Activated T-cell treated with anti-CD3 and anti-CD28 coated beads, Interleukin-2, amount 50 U/mL, for 1 hour (primary cell): ENCODE data around the gene COQ5.
"Not testable (repeated sequence)": the region's sequence is repeated elsewhere in the genome, so short reads cannot be mapped to it uniquely, and the experiment has no call there.

ENCODE experiments used
- DNase-seq: peaks from one replicate; pipeline ENCODE4 v3.0.0-alpha.2; 2020

COQ5 gene, protein sequence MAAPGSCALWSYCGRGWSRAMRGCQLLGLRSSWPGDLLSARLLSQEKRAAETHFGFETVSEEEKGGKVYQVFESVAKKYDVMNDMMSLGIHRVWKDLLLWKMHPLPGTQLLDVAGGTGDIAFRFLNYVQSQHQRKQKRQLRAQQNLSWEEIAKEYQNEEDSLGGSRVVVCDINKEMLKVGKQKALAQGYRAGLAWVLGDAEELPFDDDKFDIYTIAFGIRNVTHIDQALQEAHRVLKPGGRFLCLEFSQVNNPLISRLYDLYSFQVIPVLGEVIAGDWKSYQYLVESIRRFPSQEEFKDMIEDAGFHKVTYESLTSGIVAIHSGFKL

DNA sequence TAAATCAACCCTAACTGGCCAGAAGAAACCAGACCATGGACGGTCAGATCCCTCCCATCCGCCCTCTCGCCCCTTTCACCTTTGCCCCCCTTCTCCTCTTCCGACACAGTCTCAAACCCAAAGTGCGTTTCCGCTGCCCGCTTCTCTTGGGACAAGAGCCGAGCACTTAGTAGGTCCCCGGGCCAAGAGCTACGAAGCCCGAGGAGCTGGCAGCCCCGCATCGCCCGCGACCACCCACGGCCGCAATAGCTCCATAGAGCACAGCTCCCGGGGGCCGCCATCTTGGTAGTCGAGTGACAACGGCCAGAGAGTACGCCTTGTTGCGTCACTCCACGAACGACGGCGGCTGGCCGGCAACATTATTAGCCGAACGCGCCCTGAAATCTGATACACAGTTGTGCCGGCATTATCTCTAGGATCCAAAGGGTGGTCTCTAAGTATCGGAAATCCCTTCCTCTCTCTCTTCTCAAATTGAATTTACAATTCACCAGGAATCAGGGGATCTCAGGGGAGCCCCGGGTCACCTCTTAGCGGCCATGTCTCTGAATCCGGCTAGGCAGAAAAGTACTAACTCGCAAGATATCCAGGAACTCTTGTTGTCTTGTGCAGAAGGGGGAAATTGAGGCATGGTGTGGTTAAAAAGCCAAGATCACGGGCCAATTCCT is at the start of gene COQ5:
Gene COQ5 (minus strand): TSS at position 298 of the 665 bp plus-strand sequence. CDS start 17 bp downstream, at position 281.
- peak; percentile 86 for DNase-seq

DNA sequence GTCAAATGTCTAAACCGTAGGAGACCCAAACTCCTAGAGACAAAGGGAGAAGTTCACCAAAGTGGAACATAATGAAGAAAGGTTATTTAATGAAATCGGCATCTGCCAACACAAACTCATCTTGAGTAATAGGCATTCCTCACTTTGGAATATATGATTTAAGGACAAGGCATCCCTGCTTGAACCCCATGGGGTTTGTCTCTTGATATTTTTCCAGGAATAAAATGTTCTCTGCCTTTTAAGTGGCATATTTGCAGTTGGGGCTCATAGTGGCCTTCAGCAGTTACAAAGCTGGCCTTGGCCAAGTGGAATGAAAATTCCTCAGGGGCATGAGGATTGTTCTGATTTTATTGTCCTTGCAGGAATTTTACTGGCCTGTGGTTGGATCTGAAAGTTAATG is 45.1 kb upstream of the COQ5 start:
- no peak for DNase-seq

DNA sequence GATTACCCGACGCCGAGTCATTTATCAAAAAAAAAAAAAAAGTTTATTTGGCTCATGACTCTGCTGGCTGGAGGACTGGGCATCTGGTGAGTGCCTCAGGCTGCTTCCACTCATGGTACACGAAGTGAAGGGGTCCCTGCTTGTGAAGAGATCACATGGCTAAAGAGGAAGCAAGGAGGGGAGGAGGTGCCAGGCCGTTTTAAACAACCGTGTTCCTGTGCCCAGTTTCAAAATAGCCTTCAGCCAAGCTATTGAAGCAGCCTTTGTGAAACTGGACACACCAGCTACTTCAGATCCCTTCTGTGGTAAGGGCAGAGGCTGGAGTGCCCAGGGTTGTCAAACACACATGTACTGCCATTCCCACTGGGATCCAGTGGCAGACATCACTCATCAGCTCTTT is 44.6 kb upstream of the COQ5 start:
- DNase-seq: no peak

DNA sequence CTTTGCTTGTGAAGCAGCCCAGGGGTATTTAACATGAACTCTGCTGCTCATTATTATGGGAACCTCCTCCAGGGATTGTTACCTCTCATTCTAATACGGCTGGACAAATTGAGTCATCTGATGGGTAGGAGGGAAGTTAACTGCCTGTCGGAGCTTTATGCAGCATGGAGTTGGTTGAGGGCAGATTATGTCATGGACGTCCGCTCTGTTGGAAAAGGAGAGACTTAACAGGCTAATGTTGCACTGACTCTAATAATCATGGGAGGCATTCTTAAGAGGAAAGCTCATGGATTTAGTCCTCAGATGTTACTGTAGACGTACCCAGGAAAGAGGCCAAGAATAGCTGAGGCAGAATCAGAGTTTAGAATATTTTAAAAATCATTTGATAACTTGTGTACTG is 42.3 kb upstream of the COQ5 start:
- DNase-seq: no peak

DNA sequence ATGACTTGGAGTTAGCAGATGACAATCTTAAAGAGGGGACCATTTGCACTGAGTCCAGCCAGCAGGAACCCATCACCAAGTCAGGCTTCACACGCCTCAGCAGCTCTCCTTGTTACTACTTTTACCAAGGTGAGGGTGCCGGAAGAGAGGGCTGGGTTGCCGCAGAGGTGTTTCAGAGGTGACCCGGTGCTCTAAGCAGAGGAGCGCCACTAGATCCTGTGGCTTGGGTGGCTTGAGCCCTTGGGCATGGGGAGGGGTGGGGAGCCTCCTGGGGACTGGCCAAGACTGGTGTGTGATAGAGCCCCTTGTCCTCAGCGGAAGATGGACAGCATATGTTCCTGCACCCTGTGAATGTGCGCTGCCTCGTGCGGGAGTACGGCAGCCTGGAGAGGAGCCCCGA is 34.5 kb upstream of the COQ5 start:
- DNase-seq: no peak

DNA sequence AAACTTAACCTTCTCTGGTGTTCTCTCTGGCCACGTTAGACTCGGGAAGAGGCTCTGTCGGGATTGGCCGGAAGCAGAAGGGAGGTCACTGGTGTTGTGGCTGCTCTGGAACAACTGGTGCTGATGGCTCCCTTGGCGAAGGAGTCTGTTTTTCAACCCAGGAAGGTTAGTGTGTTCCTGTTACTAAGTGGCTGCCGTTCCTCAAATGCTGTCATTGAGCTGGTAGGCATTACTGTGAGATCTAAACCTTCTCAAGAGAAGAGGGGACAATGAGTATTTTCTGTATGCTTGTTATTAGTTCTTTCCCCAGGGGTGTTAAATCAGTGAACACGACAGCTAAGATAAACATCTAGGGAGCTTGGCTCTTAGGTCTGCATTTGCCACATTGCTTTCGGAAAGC is 33.9 kb upstream of the COQ5 start:
- DNase-seq: no peak

DNA sequence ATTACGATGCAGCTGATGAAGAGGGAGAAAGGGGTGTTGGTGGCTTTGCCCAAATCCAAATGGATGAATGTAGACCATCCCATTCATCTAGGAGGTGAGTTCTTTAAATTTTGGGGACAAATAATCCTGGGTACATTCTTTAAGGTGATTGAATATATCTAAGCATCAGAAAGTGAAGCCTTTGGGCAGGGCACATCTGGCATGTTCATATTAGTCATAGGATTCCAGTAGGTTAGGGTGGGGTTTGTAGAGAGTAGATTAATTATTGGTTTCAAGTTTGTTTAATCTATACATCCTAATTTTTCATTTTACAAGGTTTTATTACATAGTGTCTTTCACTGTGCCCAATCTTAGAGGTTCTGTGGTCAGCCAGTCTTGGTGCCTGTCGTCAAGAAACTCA is 28.6 kb upstream of the COQ5 start:
- DNase-seq: no peak

DNA sequence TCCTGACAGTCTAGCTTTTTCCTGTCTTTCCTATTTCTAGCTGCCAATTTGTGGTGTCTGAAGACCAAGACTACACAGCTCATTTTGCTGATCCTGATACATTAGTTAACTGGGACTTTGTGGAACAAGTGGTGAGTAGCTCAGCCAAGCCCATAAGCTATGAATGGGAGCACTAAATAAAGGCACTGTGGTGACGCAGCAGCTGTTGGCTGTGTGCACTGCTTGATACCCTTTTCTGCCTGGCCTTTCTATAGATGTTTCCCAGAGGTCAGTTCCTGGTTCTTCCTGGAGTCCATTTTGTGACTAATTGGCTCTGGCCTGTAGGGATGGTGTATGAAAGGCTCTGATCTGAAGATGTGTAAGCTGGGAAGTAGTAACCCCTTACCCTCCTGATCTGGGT is 25.7 kb upstream of the COQ5 start:
- no peak for DNase-seq

DNA sequence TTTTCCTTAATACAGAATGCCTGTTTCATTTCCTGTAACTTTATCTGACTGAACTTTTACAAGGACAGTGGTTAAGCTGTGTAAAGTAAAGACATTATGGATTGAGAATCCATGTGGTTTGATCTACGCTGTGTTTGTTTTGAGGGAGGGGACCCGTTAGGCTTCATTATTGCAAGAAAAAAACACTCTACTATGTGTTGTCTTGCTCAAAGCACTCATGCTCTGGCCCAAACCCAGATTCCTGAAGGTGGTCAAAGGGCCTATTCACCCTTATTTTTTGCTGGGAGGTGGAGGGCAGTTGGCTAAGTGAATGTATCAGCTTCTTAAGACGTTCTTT is 17.1 kb upstream of the COQ5 start:
- no peak for DNase-seq

DNA sequence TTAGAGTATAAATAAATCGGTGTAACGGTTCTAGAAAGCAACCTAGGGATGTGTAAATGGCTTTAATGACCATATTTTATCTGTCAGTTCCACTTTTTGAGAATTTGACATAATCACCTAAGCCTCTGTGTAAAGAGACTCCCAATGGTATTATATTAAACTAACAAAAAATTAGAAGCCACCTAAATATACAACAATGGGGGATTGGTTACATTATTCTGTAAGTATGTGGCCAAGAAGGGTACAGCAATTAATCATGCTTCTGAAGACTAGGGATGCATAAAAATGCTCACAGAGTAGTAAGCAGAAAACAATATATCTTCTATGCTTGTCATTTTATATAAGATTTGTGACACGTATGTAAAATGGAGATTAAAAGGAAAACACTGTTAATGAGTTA is 15.7 kb upstream of the COQ5 start:
- no peak for DNase-seq

DNA sequence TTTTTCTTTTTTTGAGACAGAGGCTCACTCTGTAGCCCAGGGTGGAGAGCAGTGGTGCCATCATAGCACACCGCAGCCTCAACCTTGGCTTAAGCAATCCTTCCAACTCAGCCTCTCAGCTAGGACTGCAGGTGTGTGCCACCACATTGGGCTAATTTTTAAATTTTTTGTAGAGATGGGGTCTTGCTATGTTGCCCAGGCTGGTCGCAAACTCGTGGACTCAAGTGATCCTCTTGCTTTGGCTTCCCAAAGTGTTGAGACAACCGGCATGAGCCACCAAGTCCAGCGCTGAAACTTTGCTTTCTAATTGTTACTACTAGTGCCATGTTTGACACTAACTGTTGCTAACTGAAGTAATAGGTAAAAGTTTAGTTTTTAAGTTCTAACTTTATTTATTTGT is 13.2 kb upstream of the COQ5 start:
- DNase-seq: no peak

DNA sequence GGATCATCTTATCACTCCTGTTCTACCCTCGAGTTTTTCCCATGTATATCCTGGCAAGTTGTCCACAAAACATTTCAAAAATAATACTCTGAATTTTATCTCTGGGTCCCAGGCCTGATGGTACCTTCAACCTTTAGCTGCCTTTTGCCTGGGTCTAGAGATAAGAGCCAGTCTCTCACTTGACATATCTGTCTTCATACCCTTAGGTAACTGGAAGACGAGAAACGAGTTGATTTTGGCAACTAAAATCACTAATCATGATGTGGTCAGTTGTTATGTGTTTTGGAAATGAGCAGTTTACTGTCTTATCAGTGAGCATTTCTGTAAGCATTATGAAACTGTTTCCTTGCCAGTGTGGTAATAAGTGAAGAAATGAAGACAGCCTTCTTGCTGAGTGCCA is 11.5 kb upstream of the COQ5 start:
- no peak for DNase-seq

DNA sequence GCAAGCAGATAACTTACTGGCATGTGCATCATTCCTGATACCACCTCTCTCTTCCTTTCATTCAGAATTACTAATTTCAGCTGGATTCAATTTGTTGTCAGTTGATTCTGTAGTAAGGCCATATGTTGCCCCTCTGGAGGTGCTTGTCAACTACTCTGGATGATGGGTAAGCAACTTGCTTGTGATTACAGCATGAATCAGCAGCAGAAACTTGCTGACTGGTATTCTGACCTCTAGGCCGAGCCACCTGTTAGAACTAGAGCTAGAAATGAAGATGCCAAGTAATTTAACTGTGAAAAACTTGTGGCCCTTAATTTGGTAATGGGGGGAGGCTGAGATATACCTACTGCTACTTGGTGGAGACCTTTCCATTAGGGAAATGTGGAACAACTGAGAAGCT is 10.3 kb upstream of the COQ5 start:
- DNase-seq: no peak

DNA sequence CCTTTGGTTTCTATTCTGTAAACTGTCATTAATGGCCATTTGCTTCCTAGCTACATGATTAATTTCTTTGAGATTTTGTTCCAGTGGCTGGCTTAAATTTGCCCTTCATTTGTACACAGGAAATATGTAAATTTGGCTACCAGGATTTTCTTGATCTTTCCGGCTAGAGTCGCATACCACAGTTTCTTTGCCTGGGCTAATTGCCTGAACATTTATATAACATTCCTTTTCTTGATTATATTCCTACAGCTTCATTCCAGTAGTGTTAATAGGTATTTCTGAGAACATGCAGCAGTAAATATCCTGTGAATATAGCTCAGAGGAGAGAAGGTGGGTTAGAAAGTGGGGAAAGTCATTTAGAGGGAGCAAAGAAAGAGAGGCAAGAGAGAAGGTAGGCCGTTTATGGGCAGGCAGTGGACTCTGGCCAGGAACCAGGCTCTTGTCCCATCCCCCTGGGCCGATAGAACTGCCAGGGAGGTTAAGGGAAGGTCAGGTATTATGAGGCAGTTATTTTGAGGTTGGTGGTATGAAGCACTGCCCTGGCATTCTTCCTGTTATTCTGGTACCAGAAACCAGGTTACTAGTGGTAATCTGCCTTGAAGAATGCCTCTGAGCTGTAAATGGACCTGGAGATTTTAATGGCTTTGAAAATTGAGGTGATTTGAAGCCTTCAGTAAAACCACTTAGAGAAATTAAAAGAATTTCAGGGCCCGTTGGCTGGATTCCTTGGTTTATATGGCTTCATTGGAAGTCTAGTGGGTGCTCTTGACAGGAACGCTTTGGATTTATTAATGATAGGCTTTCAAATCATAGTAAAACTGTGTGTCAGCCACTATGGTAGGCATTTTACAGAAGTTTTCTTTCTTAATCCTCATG is 9.6 kb upstream of the COQ5 start:
- DNase-seq: no peak

DNA sequence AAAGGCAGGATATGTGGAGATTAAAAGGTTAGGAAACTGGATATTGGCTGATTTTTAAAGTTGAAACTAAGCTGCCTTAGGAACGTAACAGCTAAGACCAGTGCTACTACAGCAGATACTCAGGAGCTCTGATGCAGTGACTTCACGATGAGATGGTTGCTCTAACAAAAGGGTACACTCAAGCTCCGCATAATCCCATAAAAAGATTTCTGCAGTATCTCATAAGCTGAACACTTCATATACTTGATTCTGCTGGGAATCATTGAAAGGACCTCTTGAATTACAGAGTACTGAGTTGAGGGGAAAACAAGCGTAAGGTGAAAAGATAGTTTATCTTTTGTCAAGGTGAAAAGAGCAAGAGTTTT is 8.9 kb upstream of the COQ5 start:
- no peak for DNase-seq

DNA sequence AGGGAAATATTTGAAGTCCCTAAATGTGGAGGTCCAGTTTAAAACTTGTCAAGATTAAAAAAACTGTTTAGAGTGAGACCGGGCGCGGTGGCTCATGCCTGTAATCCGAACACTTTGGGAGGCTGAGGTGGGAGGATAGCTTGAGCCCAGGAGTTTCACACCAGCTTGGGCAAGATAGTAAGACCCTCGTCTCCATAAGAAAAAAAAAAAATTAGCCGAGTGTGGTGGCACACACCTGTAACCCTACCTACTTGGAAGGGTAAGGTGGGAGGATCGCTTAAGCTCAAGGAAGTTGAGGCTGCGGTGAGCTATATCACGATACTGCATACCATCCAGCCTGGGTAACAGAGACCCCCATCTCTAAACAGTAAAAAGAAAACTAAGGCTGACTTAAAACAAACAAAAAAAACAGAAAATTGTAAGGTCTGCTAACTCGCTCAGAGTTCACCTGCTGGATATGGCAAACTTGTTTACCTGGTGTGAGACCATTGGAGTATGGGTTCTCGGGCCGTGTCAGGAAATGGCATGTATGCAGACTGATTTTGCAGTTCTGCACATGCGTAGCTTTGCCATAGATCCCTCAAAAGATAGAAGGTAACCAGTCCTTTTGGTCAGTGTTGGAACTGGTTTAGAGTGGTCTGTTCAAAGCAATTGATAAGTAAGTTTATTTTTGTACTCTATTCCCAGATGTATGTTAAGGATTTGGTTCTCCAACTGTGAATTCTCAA is 7.3 kb upstream of the COQ5 start:
- DNase-seq: no peak

DNA sequence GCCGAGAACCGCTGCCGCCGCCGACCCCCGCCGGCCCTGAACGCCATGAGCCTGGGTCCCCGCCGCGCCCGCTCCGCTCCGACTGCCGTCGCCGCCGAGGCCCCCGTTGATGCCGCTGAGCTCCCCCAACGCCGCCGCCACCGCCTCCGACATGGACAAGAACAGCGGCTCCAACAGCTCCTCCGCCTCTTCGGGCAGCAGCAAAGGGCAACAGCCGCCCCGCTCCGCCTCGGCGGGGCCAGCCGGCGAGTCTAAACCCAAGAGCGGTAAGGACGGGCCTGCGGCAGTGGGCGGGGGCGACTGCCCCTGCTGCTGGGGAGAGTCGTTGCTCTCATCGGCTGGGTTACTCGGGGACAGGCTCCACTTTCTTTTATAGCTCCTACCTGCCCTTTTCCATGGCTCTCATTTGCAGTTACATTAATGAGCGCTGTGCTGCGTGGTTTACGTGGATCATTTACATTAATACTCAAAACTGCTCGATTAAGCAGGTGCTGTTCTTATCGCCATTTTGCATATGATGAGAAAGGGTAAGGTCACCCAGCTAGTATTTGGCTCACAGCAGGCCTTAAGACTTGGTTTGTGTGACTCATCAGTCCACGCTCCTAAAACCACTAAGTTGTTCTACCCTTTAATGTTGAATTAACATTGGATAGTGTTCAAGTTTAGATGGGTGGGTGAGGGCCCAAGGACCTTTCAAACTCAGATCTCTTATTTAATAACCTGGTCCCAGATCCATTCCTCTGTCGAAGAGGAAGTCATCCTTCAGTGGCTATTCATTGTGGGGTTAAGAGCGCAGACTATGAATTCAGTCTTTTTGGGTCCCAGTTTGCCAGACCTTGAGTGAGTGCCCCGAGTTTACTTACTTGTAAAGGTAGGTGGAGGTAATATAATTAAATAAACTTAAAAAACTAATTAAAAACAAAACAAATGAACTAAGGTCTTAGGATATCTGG is 6.0 kb upstream of the COQ5 start:
- peak; percentile 67 for DNase-seq

DNA sequence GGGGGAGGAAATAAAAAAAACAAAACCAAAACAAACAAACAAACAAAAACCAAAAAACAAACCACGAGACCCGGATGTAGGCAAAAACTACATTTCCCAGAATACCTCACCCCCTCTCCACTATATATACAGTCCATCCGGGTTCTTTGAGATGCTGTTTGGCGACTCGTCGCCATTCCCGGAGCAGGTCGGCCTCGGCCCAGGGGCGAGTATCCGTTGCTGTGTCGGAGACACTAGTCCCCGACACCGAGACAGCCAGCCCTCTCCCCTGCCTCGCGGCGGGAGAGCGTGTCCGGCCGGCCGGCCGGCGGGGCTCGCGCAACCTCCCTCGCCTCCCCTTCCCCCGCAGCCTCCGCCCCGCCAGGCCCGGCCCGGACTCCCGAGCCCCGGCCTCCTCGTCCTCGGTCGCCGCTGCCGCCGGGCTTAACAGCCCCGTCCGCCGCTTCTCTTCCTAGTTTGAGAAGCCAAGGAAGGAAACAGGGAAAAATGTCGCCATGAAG is 5.3 kb upstream of the COQ5 start, which contains the start of gene RNF10:
Gene RNF10 (plus strand): TSS at position 154 of the 500 bp plus-strand sequence. CDS start 456 bp downstream, outside the sequence.
- peak; percentile 76 for DNase-seq

DNA sequence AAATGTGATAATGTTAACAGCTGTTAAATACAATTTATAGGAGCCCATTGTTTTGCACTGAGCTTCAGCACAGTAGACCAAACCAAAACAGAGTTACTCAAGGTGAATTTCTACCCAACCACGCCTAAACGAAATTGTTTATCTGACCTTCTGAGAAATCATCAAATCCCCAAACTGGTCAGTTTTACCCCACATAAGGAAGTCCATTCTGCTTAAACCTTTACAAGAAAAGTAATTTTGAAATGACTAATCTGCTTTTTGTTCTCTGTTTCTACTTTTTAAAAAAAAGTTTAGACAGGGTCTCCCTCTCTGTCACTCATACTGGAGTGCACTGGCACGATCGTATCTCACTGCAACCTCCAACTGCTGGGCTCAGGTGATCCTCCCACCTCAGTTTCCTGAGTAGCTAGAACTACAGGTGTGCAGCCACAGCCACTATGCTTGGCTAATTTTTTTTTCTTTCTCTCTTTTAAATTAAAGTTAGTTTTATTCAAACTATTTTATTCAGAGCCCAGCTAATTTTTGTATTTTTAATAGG is 3.8 kb upstream of the COQ5 start:
- no peak for DNase-seq

DNA sequence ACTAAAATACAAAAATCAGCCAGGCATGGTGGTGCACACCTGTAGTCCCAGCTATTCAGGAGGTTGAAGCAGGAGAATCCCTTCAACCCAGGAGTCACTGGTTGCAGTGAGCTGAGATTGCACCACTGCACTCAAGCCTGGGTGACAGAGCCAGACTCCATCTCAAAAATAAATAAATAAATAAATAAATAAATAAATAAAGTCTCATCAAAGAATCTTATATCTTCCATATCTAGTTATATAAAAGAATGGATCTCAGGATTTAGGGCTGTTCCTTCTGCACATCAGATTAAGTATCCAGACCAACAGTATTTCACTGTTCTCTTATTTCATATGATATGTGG is 1.4 kb upstream of the COQ5 start:
- not testable (repeated sequence) for DNase-seq

DNA sequence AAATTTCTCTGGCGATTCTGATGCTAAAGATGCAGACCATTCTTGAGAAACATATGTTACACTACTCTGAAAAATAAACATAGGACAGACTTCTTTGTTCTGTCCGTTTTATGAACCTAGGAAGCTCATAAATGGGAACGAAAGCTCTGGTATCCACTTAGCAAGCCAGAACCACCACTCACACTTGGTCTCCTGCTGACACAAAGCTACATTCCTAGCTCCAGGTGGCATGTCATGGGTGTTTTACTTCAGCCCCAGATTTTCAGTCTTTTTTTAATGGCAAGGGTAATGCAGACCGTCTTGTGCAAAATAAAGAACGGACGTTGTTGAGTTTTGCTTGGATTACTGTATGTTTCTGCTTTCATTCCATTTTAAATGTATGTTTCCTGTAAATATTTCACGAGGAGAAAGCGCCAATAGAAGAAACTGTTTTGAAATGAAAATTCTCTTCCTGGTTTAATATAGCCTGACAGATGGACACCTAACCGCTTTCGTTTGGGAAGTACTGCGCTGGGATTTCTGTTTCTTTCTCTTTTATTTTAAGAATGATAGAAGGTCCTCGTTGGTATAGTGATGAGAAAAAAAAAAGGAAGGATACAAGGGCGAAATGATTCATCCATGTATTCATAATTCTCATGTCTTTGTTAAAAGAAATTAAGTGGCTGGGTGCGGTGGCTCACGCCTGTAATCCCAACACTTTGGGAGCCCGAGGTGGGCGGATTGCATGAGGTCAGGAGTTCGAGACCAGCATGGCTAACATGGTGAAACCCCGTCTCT is 871 bp upstream of the COQ5 start:
- DNase-seq: no peak
